ENCODE data around the gene MAPK14. TPM values are rescaled to one million over a fixed set of nuclear protein-coding genes. Genes with fewer than 3 reads are reported as not detected.
"Not testable (repeated sequence)": the region's sequence is repeated elsewhere in the genome, so short reads cannot be mapped to it uniquely, and the experiment has no call there.

The MAPK14 gene
- total RNA-seq, 1 donor from 2014 or later: 41.3 TPM

- peaks cover 4% of the 10 kb centered on the region for H3K4me1 Mint-ChIP-seq (ENCODE audit: low read depth, unreplicated experiment)
- TF ChIP-seq EZH2 (IDR thresholded peaks at IDR 0.05; ENCODE audit: insufficient read depth, low read length): no peak
- TF ChIP-seq CTCF (IDR thresholded peaks at IDR 0.05; ENCODE audit: insufficient read depth, low read depth, low read length): no peak
- peaks cover 13% of the 10 kb centered on the region for H3K27me3 Mint-ChIP-seq (ENCODE audit: low read depth, unreplicated experiment)
- Histone ChIP-seq H3K79me2 (ENCODE audit: insufficient read depth, low read length) (no peaks in the 10 kb centered on the region), H3K27ac (ENCODE audit: low read depth, low read length) (no peak overlapping the region), H3K4me1 (ENCODE audit: insufficient read depth, low read length) (no peaks in the 10 kb centered on the region), H3K4me3 (ENCODE audit: insufficient read depth, low read depth, low read length) (no peak overlapping the region), H3K27me3 (ENCODE audit: insufficient read depth, low read length) (no peaks in the 10 kb centered on the region), H3K36me3 (ENCODE audit: insufficient read depth, low read length) (no peaks in the 10 kb centered on the region), H4K20me1 (ENCODE audit: insufficient read depth, low read length) (no peaks in the 10 kb centered on the region), H3K9me3 (ENCODE audit: insufficient read depth, low read depth, low read length) (no peaks in the 10 kb centered on the region), H3K4me2 (ENCODE audit: low read length) (no peak overlapping the region), H2AFZ (ENCODE audit: low read depth, low read length) (no peak overlapping the region), H3K9ac (ENCODE audit: low read length) (no peak overlapping the region)
- H3K27ac Mint-ChIP-seq (ENCODE audit: unreplicated experiment): no peak overlapping the region
- DNase-seq (ENCODE audit: low read depth) (no peak), FAIRE-seq (no peak)
- no peak overlapping the region for H3K4me3 Mint-ChIP-seq (ENCODE audit: unreplicated experiment)
- H3K36me3 Mint-ChIP-seq (ENCODE audit: low read depth, unreplicated experiment): no peaks in the 10 kb centered on the region
- H3K9me3 Mint-ChIP-seq (ENCODE audit: unreplicated experiment): no peaks in the 10 kb centered on the region
Observed at GRCh38 chr6:35984701-35985100, 42.9 kb upstream of the MAPK14 start.

- H3K4me1 ChIP-seq (ENCODE audit: insufficient read depth, low read length); H3K4me1 Mint-ChIP-seq (ENCODE audit: low read depth, unreplicated experiment); H3K27ac Mint-ChIP-seq (ENCODE audit: unreplicated experiment); H3K4me3 Mint-ChIP-seq (ENCODE audit: unreplicated experiment); H2AFZ ChIP-seq (ENCODE audit: low read depth, low read length); H3K4me3 ChIP-seq (ENCODE audit: insufficient read depth, low read depth, low read length); H3K27ac ChIP-seq (ENCODE audit: low read depth, low read length); H3K36me3 Mint-ChIP-seq (ENCODE audit: low read depth, unreplicated experiment); H3K4me2 ChIP-seq (ENCODE audit: low read length); H3K9ac ChIP-seq (ENCODE audit: low read length); DNase-seq (ENCODE audit: low read depth); H3K27me3 Mint-ChIP-seq (ENCODE audit: low read depth, unreplicated experiment); FAIRE-seq; H3K9me3 Mint-ChIP-seq (ENCODE audit: unreplicated experiment); H3K36me3 ChIP-seq (ENCODE audit: insufficient read depth, low read length); H3K27me3 ChIP-seq (ENCODE audit: insufficient read depth, low read length); H3K9me3 ChIP-seq (ENCODE audit: insufficient read depth, low read depth, low read length); H3K79me2 ChIP-seq (ENCODE audit: insufficient read depth, low read length); H4K20me1 ChIP-seq (ENCODE audit: insufficient read depth, low read length): not testable (repeated sequence)
Observed at GRCh38 chr6:35988047-35988446, 39.6 kb upstream of the MAPK14 start.

- H3K9me3 Mint-ChIP-seq (ENCODE audit: unreplicated experiment): peaks cover 5% of the 10 kb centered on the region
- Histone ChIP-seq H3K4me3 (ENCODE audit: insufficient read depth, low read depth, low read length) (no peak overlapping the region), H3K36me3 (ENCODE audit: insufficient read depth, low read length) (no peaks in the 10 kb centered on the region), H3K4me2 (ENCODE audit: low read length) (no peak overlapping the region), H3K9me3 (ENCODE audit: insufficient read depth, low read depth, low read length) (no peaks in the 10 kb centered on the region), H3K27ac (ENCODE audit: low read depth, low read length) (no peak overlapping the region), H4K20me1 (ENCODE audit: insufficient read depth, low read length) (no peaks in the 10 kb centered on the region), H3K27me3 (ENCODE audit: insufficient read depth, low read length) (no peaks in the 10 kb centered on the region), H3K79me2 (ENCODE audit: insufficient read depth, low read length) (no peaks in the 10 kb centered on the region), H2AFZ (ENCODE audit: low read depth, low read length) (no peak overlapping the region), H3K9ac (ENCODE audit: low read length) (no peak overlapping the region), H3K4me1 (ENCODE audit: insufficient read depth, low read length) (no peaks in the 10 kb centered on the region)
- no peak for FAIRE-seq
- H3K4me3 Mint-ChIP-seq (ENCODE audit: unreplicated experiment): no peak overlapping the region
- no peak for DNase-seq (ENCODE audit: low read depth)
- TF ChIP-seq CTCF (IDR thresholded peaks at IDR 0.05; ENCODE audit: insufficient read depth, low read depth, low read length): no peak
- no peak for TF ChIP-seq EZH2 (IDR thresholded peaks at IDR 0.05; ENCODE audit: insufficient read depth, low read length)
- no peaks in the 10 kb centered on the region for H3K36me3 Mint-ChIP-seq (ENCODE audit: low read depth, unreplicated experiment)
- no peaks in the 10 kb centered on the region for H3K4me1 Mint-ChIP-seq (ENCODE audit: low read depth, unreplicated experiment)
- peaks cover 6% of the 10 kb centered on the region for H3K27me3 Mint-ChIP-seq (ENCODE audit: low read depth, unreplicated experiment)
- H3K27ac Mint-ChIP-seq (ENCODE audit: unreplicated experiment): no peak overlapping the region
Observed at GRCh38 chr6:35993150-35993549, 34.5 kb upstream of the MAPK14 start.
